GM12878 (cell line): ENCODE results near the gene ADNP2. TPM values are rescaled to one million over a fixed set of nuclear protein-coding genes. Genes with fewer than 3 reads are reported as not detected.

Experiments used
- ATF7 ChIP-seq: fragments of 450-650 bp; IDR thresholded peaks from 2 replicates; pipeline ENCODE4 v1.6.1; 2016; ENCODE audit warnings: low read depth, mild to moderate bottlenecking
- BCL11A ChIP-seq: IDR thresholded peaks from 2 replicates; pipeline ENCODE4 v1.6.1; 2011; ENCODE audit warnings: low read depth, low read length
- GATAD2B ChIP-seq: fragments of 450-650 bp; conservative IDR thresholded peaks from 2 replicates; pipeline ENCODE4 v1.6.1; 2017; ENCODE audit warnings: low read depth, mild to moderate bottlenecking, moderate library complexity
- RELA ChIP-seq: fragments of 450-650 bp; IDR thresholded peaks from 2 replicates; pipeline ENCODE4 v1.8.0; 2014; ENCODE audit warnings: borderline replicate concordance; ENCODE audit not compliant: partially characterized antibody
- ZNF384 ChIP-seq: IDR thresholded peaks from 2 replicates; pipeline ENCODE4 v1.6.1; 2012; ENCODE audit warnings: low read depth, mild to moderate bottlenecking, low read length, improper control_type of control experiment, borderline replicate concordance
- polyA plus RNA-seq, 11 experiments: library from polyadenylated mRNA; depleted of rRNA in 4 of 11; unstranded in 6 of 11; stranded (reverse) in 5 of 11; fragments of >200 nt; fragmentation: Nextera tagmentation in 4 of 11; fragmentation: Illumina TruSeq in 1 of 11; extraction: Ambion mirVana in 4 of 11; extraction: Trizol in 1 of 11; gene quantifications; 1 replicate in 1 of 11; 2 replicates in 10 of 11; pipeline versions ENCODE4 v1.2.1 to v1.2.3, GENCODE V29; 2011 to 2016; ENCODE audit warnings: inconsistent platforms in 2 of 11, missing spikeins in 2 of 11, low read depth in 1 of 11
- total RNA-seq, 4 experiments: library from RNA; depleted of rRNA in 3 of 4; stranded (reverse); fragments of >200 nt in 3 of 4; fragmentation: Illumina TruSeq in 1 of 4; extraction: Trizol in 1 of 4; gene quantifications; 2 replicates each; pipeline versions ENCODE4 v1.2.1 to v1.2.3, GENCODE V29; 2013 to 2021
- TF ChIP-seq, protein P1 (sequence below): fragments of 450-650 bp; IDR thresholded peaks from 2 replicates; pipeline ENCODE4 v1.6.1; 2016; ENCODE audit warnings: mild to moderate bottlenecking
- TF ChIP-seq, protein P2 (sequence below): fragments of 450-650 bp; formaldehyde crosslinking; IDR thresholded peaks from 2 replicates; pipeline ENCODE4 v1.5.0; 2022; ENCODE audit warnings: mild to moderate bottlenecking, missing genetic modification characterization

The ADNP2 gene
- total and polyA plus RNA-seq, 10 of the 15 experiments (the other 5 are each of a cell fraction or from before 2014, with no cell fraction given): 3.7 to 25.1 (median 13.0) TPM

DNA sequence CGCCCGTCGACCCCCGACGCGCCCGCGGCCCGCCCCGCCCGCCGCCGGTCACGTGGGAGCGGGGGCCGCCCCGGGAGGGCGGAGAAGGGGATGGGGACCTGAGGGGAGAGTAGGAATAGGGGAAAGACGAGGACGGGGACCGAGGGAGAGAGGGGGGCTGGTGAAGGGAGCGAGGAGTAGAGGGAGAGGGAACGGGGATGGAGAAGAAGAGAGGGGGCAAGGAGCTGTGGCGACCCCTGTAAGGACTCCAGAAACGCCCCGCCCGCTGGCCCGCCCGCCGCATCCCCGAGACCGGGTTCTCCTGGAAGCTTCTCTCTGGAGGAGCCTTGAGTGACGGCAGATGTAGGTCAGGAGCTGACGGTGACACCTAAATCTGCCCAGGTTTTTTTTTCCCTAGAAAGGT is 615 bp downstream of the ADNP2 start (continued):
- TF ChIP-seq ATF7 (no peak), BCL11A (no peak), ZNF384 (no peak), GATAD2B (no peak), RELA (no peak)
- TF ChIP-seq, protein P1, sequence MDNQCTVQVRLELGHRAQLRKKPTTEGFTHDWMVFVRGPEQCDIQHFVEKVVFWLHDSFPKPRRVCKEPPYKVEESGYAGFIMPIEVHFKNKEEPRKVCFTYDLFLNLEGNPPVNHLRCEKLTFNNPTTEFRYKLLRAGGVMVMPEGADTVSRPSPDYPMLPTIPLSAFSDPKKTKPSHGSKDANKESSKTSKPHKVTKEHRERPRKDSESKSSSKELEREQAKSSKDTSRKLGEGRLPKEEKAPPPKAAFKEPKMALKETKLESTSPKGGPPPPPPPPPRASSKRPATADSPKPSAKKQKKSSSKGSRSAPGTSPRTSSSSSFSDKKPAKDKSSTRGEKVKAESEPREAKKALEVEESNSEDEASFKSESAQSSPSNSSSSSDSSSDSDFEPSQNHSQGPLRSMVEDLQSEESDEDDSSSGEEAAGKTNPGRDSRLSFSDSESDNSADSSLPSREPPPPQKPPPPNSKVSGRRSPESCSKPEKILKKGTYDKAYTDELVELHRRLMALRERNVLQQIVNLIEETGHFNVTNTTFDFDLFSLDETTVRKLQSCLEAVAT: no peak
- TF ChIP-seq, protein P2, sequence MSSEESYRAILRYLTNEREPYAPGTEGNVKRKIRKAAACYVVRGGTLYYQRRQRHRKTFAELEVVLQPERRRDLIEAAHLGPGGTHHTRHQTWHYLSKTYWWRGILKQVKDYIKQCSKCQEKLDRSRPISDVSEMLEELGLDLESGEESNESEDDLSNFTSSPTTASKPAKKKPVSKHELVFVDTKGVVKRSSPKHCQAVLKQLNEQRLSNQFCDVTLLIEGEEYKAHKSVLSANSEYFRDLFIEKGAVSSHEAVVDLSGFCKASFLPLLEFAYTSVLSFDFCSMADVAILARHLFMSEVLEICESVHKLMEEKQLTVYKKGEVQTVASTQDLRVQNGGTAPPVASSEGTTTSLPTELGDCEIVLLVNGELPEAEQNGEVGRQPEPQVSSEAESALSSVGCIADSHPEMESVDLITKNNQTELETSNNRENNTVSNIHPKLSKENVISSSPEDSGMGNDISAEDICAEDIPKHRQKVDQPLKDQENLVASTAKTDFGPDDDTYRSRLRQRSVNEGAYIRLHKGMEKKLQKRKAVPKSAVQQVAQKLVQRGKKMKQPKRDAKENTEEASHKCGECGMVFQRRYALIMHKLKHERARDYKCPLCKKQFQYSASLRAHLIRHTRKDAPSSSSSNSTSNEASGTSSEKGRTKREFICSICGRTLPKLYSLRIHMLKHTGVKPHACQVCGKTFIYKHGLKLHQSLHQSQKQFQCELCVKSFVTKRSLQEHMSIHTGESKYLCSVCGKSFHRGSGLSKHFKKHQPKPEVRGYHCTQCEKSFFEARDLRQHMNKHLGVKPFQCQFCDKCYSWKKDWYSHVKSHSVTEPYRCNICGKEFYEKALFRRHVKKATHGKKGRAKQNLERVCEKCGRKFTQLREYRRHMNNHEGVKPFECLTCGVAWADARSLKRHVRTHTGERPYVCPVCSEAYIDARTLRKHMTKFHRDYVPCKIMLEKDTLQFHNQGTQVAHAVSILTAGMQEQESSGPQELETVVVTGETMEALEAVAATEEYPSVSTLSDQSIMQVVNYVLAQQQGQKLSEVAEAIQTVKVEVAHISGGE (CRISPR knock-in tag): no peak
- TF ChIP-seq, all 136 proteins: peak for 6
